Measurements from ENCODE around the gene CST4.

DNA sequence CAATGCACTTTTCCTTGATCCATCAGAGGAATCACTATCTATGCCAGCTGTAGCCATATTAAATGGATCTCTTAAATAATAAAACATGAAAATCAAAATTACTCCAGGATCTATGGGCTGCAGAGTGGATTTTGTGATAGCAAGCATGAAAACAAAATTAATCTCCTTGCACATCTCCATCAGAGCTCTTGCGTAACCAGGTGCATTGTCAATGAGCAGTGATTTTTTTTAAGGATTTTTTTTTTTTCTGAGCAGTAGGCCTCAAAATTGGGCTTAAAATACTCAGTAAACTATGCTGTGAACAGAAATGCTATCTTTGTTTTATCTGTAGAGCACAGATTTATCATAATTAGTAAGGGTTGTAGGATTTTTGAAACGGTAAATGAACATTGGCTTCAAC is 39.6 kb downstream of the CST4 start:
- TF ChIP-seq ZNF311 (tag by site-specific recombination; IDR thresholded peaks at IDR 0.05; ENCODE audit: borderline replicate concordance) = no peak
- no peak for TF ChIP-seq ZNF629 (tag by site-specific recombination; IDR thresholded peaks at IDR 0.05)
- no peak for TF ChIP-seq ZNF10 (tag by site-specific recombination; IDR thresholded peaks at IDR 0.05)
- no peak for TF ChIP-seq ZNF544 (tag by site-specific recombination; IDR thresholded peaks at IDR 0.05)
- TF ChIP-seq, protein P1, sequence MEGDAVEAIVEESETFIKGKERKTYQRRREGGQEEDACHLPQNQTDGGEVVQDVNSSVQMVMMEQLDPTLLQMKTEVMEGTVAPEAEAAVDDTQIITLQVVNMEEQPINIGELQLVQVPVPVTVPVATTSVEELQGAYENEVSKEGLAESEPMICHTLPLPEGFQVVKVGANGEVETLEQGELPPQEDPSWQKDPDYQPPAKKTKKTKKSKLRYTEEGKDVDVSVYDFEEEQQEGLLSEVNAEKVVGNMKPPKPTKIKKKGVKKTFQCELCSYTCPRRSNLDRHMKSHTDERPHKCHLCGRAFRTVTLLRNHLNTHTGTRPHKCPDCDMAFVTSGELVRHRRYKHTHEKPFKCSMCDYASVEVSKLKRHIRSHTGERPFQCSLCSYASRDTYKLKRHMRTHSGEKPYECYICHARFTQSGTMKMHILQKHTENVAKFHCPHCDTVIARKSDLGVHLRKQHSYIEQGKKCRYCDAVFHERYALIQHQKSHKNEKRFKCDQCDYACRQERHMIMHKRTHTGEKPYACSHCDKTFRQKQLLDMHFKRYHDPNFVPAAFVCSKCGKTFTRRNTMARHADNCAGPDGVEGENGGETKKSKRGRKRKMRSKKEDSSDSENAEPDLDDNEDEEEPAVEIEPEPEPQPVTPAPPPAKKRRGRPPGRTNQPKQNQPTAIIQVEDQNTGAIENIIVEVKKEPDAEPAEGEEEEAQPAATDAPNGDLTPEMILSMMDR (tag by site-specific recombination; IDR thresholded peaks at IDR 0.05) = no peak
- TF ChIP-seq YY1 (tag by site-specific recombination; IDR thresholded peaks at IDR 0.05) = no peak
- TF ChIP-seq ZNF660 (tag by site-specific recombination; IDR thresholded peaks at IDR 0.05) = no peak
- no peak for TF ChIP-seq ZNF23 (tag by site-specific recombination; IDR thresholded peaks at IDR 0.05; ENCODE audit: borderline replicate concordance)
- TF ChIP-seq ZBTB49 (tag by site-specific recombination; IDR thresholded peaks at IDR 0.05; ENCODE audit: low read depth) = no peak

All from HEK293 (cell line).